WTC11 (cell line): ENCODE measurements around the gene LEUTX. TPM values are rescaled to one million over a fixed set of nuclear protein-coding genes. Genes with fewer than 3 reads are reported as not detected.

Source experiments
- ATAC-seq: fragments of 200-7000 bp; cut with Tn5 transposase; 2 replicates; pipeline ENCODE4 v1.10.0; 2021; ENCODE audit warnings: mild to moderate bottlenecking, moderate library complexity
- CTCF ChIA-PET: fragments of 300-600 bp; sonication (Branson Sonifier 250); formaldehyde crosslinking; loops from one replicate; lab custom pipeline; 2021; ENCODE audit warnings: antibody characterized with exemption; lab: Charles Lee
- POLR2A ChIA-PET: fragments of 350-600 bp; sonication (Branson Sonifier 250); formaldehyde crosslinking; loops from one replicate; lab custom pipeline; 2021; ENCODE audit warnings: antibody characterized with exemption; lab: Charles Lee
- DNase-seq: peaks from one replicate; pipeline ENCODE4 v3.0.0; 2021; ENCODE audit warnings: low spot score
- H3K27ac Mint-ChIP-seq: 2 replicates; pipeline ENCODE4 v1.8.0; 2021; ENCODE audit warnings: mixed read lengths
- H3K27me3 Mint-ChIP-seq: 2 replicates; pipeline ENCODE4 v1.8.0; 2021; ENCODE audit warnings: low read depth, mild to moderate bottlenecking, moderate library complexity, mixed read lengths
- H3K36me3 Mint-ChIP-seq: 2 replicates; pipeline ENCODE4 v1.8.0; 2021; ENCODE audit warnings: mixed read lengths
- H3K4me1 Mint-ChIP-seq: 2 replicates; pipeline ENCODE4 v1.8.0; 2022; ENCODE audit warnings: mixed read lengths
- H3K4me3 Mint-ChIP-seq: 2 replicates; pipeline ENCODE4 v1.8.0; 2021; ENCODE audit warnings: mild to moderate bottlenecking, moderate library complexity, mixed read lengths
- H3K9me3 Mint-ChIP-seq: 2 replicates; pipeline ENCODE4 v1.8.0; 2021; ENCODE audit warnings: mixed read lengths
- CREM ChIP-seq: sonication (generic); formaldehyde crosslinking; IDR thresholded peaks from 2 replicates; pipeline ENCODE4 v1.8.1; 2022; ENCODE audit warnings: mild to moderate bottlenecking, missing genetic modification reagents, moderate library complexity
- CTCF ChIP-seq: fragments of 200-600 bp; IDR thresholded peaks from 2 replicates; pipeline ENCODE4 v1.8.0; 2022; ENCODE audit warnings: antibody characterized with exemption
- ERG ChIP-seq: fragments of 250-450 bp; sonication (Bioruptor Pico); IDR thresholded peaks from 2 replicates; pipeline ENCODE4 v1.8.0; 2021; ENCODE audit warnings: mild to moderate bottlenecking
- FOXK1 ChIP-seq: sonication (generic); formaldehyde crosslinking; IDR thresholded peaks from 2 replicates; pipeline ENCODE4 v1.8.0; 2022; ENCODE audit warnings: mild to moderate bottlenecking, moderate library complexity, missing genetic modification reagents
- FOXP4 ChIP-seq: sonication (generic); formaldehyde crosslinking; IDR thresholded peaks from 2 replicates; pipeline ENCODE4 v1.8.0; 2022; ENCODE audit warnings: mild to moderate bottlenecking, missing genetic modification reagents
- GABPB1 ChIP-seq: sonication (generic); formaldehyde crosslinking; IDR thresholded peaks from 2 replicates; pipeline ENCODE4 v1.8.1; 2023; ENCODE audit warnings: mild to moderate bottlenecking, missing genetic modification reagents
- GTF2I ChIP-seq: fragments of 250-450 bp; sonication (Bioruptor Pico); conservative IDR thresholded peaks from 2 replicates; pipeline ENCODE4 v1.4.0; 2021; ENCODE audit warnings: mild to moderate bottlenecking
- JAZF1 ChIP-seq: fragments of 250-450 bp; sonication (Bioruptor Pico); IDR thresholded peaks from 2 replicates; pipeline ENCODE4 v1.9.0; 2021; ENCODE audit warnings: moderate library complexity, mild to moderate bottlenecking, inconsistent platforms
- KAT7 ChIP-seq: sonication (generic); formaldehyde crosslinking; IDR thresholded peaks from 2 replicates; pipeline ENCODE4 v1.8.1; 2023; ENCODE audit warnings: missing genetic modification reagents, mild to moderate bottlenecking, borderline replicate concordance
- NFE2L1 ChIP-seq: sonication (generic); formaldehyde crosslinking; IDR thresholded peaks from 2 replicates; pipeline ENCODE4 v1.8.1; 2023; ENCODE audit warnings: missing genetic modification reagents
- PREB ChIP-seq: sonication (generic); formaldehyde crosslinking; IDR thresholded peaks from 2 replicates; pipeline ENCODE4 v1.8.1; 2022; ENCODE audit warnings: mild to moderate bottlenecking, missing genetic modification reagents, moderate library complexity, borderline replicate concordance
- USF1 ChIP-seq: sonication (generic); formaldehyde crosslinking; IDR thresholded peaks from 2 replicates; pipeline ENCODE4 v1.8.0; 2022; ENCODE audit warnings: mild to moderate bottlenecking, missing genetic modification reagents
- USF2 ChIP-seq: sonication (generic); formaldehyde crosslinking; IDR thresholded peaks from 2 replicates; pipeline ENCODE4 v1.8.1; 2023; ENCODE audit warnings: mild to moderate bottlenecking, missing genetic modification reagents, moderate library complexity
- ZBTB21 ChIP-seq: sonication (generic); formaldehyde crosslinking; IDR thresholded peaks from 2 replicates; pipeline ENCODE4 v1.8.1; 2023; ENCODE audit warnings: mild to moderate bottlenecking, missing genetic modification reagents, borderline replicate concordance
- ZNF138 ChIP-seq: sonication (generic); formaldehyde crosslinking; conservative IDR thresholded peaks from 2 replicates; pipeline ENCODE4 v1.8.1; 2022; ENCODE audit warnings: mild to moderate bottlenecking, moderate library complexity, missing genetic modification reagents
- ZNF219 ChIP-seq: sonication (generic); formaldehyde crosslinking; IDR thresholded peaks from 2 replicates; pipeline ENCODE4 v1.8.0; 2023; ENCODE audit warnings: missing genetic modification reagents, mild to moderate bottlenecking, borderline replicate concordance
- ZNF263 ChIP-seq: sonication (generic); formaldehyde crosslinking; IDR thresholded peaks from 2 replicates; pipeline ENCODE4 v1.8.1; 2022; ENCODE audit warnings: low read depth, mild to moderate bottlenecking, moderate library complexity, missing genetic modification reagents
- ZNF416 ChIP-seq: fragments of 250-450 bp; sonication (Bioruptor Pico); IDR thresholded peaks from 2 replicates; pipeline ENCODE4 v1.9.0; 2021; ENCODE audit warnings: mild to moderate bottlenecking, inconsistent platforms
- ZNF423 ChIP-seq: fragments of 250-450 bp; sonication (Bioruptor Pico); IDR thresholded peaks from 2 replicates; pipeline ENCODE4 v2.1.2; 2022; ENCODE audit warnings: mild to moderate bottlenecking, moderate library complexity
- ZNF512 ChIP-seq: sonication (generic); formaldehyde crosslinking; IDR thresholded peaks from 2 replicates; pipeline ENCODE4 v1.8.1; 2022; ENCODE audit warnings: missing genetic modification reagents, borderline replicate concordance
- total RNA-seq: library from RNA; stranded (reverse); gene quantifications from 3 replicates; pipeline ENCODE4 v1.2.3, GENCODE V29; 2021

LEUTX gene
- total RNA-seq, 1 experiment from 2014 or later, result not detected

GRCh38 chr19:39828654-39829032, 50.0 kb downstream of the LEUTX start (continued):
- TF ChIP-seq PREB (no peak), ZNF138 (no peak), KAT7 (no peak), CTCF (no peak), NFE2L1 (no peak), ZBTB21 (CRISPR knock-in tag) (no peak)

GRCh38 chr19:39829702-39830275, 51.1 kb downstream of the LEUTX start:
- Mint-ChIP-seq H3K27ac (no peak overlapping the region), H3K27me3 (no peaks in the 10 kb centered on the region), H3K4me3 (no peak overlapping the region), H3K4me1 (peaks cover 13% of the 10 kb centered on the region), H3K36me3 (peaks cover 26% of the 10 kb centered on the region)
- no peak for DNase-seq
- POLR2A ChIA-PET, result no interaction called here
- TF ChIP-seq CREM (CRISPR knock-in tag), result no peak
- no peak for TF ChIP-seq USF2 (CRISPR knock-in tag)
- TF ChIP-seq ZNF263 (CRISPR knock-in tag), result no peak
- no peak for TF ChIP-seq FOXK1 (CRISPR knock-in tag)
- TF ChIP-seq ZNF423, result no peak
- TF ChIP-seq CTCF, result no peak
- no peak for TF ChIP-seq ERG
- TF ChIP-seq, all 79 proteins: peak for 0
- ATAC-seq, result no peak
- CTCF ChIA-PET, result interaction anchor here (0.7 to 1.2 kb wide), 2 partner anchors 14 to 37 kb away, joined by 3 read pairs; no protein-coding TSS in a partner anchor
- no peaks in the 10 kb centered on the region for H3K9me3 Mint-ChIP-seq

- no peak overlapping the region for H3K4me3 Mint-ChIP-seq
- TF ChIP-seq ZNF512 (CRISPR knock-in tag) (no peak), USF1 (CRISPR knock-in tag) (no peak), ZNF219 (CRISPR knock-in tag) (no peak), ERG (no peak), FOXP4 (CRISPR knock-in tag) (no peak), GABPB1 (no peak), ZNF416 (CRISPR knock-in tag) (no peak), JAZF1 (CRISPR knock-in tag) (no peak), GTF2I (CRISPR knock-in tag) (no peak)
Observed at GRCh38 chr19:39830406-39830805, 51.8 kb downstream of the LEUTX start.

More at GRCh38 chr19:39830406-39830805, 51.8 kb downstream of the LEUTX start:
- Mint-ChIP-seq H3K9me3 (no peaks in the 10 kb centered on the region), H3K27me3 (no peaks in the 10 kb centered on the region), H3K27ac (no peak overlapping the region), H3K4me1 (peaks cover 13% of the 10 kb centered on the region), H3K36me3 (peaks cover 30% of the 10 kb centered on the region)
- no peak for DNase-seq
- POLR2A ChIA-PET, result no interaction called here
- CTCF ChIA-PET, result interaction anchor here (1.2 kb wide), 1 partner anchor 38 kb away, joined by 3 read pairs; no protein-coding TSS in a partner anchor
- ATAC-seq, result no peak
